NCI-H345 treated with DMSO at 0.1 percent for 48 hours (cell line): ENCODE data around the gene MGAT2.
"Not testable (repeated sequence)": the region's sequence is repeated elsewhere in the genome, so short reads cannot be mapped to it uniquely, and the experiment has no call there.

Experiments
- DNase-seq: peaks from one replicate; lab custom pipeline; 2025; ENCODE audit not compliant: unreplicated experiment; lab: John Stamatoyannopoulos, UW

The MGAT2 gene

GRCh38 chr14:49620182-49621113 lies at the start of gene MGAT2, which contains the start of gene RPL36AL:
MGAT2 (plus strand) TSS chr14:49620799; CDS start chr14:49621269, 470 bp downstream.
RPL36AL (minus strand) TSS chr14:49620626; CDS start chr14:49619104, 1,522 bp downstream.
- peak; percentile 96 for DNase-seq

DNA sequence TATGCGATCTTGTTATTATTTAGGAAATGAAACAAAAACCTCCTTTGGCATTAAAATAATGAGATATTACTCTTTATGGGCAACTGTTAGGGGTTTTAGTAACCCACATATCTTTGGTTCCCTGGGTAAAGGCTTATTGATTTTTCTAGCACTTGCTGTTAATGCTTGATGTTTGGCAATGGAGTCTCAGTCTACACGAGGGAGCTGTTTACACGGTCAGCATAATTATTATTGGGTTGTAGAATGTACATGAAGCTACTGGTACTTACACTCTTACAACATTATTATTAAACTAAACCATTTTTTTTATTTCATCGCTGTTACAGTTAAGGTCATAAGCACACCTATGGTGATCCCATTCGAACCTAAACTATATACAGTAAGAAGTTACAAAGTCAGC lies 46.6 kb upstream of the MGAT2 start:
- DNase-seq = no peak

GRCh38 chr14:49578141-49578540 lies 42.5 kb upstream of the MGAT2 start:
- DNase-seq = no peak

DNA sequence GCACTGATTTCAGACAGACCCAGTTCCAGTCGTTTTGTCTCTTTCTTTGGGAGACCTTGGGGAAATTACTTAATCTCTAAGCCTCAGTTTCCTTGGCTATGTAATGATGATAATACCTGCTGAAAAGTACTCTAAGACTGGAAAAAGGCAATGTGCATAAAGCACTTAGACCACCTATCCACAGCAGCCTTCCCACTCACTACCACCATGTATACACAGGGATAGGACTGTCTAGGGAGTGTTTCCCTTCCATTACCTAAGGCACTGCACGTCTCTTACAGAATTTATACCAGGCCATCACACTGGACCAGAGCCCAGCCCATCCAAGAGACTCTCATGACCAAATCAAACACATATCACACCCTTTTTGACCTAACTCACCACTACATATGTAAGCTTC lies 40.8 kb upstream of the MGAT2 start:
- no peak for DNase-seq

DNA sequence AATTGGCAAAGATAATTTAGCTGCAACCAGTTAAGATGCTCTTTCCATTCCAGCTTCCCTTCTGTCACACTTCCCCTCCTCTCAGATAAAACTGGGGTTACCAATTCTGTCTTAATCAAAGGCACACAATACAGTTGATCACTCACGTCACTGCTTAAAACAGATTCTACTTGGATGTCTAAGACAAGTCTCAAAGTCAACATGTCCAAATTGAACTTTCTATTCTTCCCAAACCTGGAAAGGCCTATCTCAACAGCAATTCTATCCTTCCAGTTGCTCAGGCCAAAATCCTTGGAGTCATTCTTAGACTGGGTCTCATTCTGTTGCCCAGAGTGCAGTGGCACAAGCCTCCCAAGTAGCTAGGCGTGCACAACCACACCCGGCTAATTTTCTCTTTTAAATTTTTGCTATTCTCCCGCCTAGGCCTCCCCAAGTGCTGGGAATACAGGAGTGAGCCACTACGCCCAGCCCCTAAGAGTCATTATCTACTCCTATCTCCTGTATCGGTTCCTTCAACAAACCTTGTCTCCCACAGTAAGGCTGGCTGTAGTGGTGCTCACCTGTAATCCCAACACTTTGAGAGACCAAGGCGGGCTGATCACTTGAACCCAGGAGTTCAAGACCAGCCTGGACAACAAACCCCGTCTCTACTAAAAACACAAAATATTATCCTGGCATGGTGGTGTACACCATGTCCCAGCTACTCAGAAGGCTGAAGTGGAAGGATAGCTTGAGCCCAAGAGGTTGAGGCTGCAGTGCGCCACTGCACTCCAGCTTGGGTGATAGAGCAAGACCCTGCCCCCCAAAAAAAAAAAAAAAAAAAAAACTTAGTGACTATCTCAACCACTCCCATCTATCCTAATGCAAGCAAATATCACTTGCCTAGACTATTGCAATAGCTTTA lies 39.1 kb upstream of the MGAT2 start:
- DNase-seq = no peak

- DNase-seq = no peak
These were observed 38.3 kb upstream of the MGAT2 start for GRCh38 chr14:49582113-49582977.

- DNase-seq = no peak
These were observed 37.0 kb upstream of the MGAT2 start for GRCh38 chr14:49583629-49584028.

DNA sequence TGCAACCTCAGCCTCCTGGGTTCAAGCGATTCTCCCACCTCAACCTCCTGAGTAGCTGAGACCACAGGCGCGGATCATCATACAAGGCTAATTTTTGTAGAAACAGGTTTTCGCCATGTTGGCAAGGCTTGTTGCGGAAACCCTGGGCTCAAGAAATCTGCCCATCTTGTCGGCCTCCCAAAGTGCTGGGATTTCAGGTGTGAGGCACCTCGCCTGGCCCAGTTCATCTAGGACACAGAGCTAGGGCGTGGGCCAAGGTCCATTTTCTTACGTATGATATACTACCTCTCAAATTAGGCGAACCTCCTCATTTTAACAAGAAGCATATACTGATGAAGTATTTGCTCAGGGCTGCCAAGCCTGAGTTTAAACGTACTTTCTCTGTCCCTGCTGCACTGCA lies 36.5 kb upstream of the MGAT2 start:
- DNase-seq = no peak

GRCh38 chr14:49584981-49585640 lies 35.5 kb upstream of the MGAT2 start:
- not testable (repeated sequence) for DNase-seq

DNA sequence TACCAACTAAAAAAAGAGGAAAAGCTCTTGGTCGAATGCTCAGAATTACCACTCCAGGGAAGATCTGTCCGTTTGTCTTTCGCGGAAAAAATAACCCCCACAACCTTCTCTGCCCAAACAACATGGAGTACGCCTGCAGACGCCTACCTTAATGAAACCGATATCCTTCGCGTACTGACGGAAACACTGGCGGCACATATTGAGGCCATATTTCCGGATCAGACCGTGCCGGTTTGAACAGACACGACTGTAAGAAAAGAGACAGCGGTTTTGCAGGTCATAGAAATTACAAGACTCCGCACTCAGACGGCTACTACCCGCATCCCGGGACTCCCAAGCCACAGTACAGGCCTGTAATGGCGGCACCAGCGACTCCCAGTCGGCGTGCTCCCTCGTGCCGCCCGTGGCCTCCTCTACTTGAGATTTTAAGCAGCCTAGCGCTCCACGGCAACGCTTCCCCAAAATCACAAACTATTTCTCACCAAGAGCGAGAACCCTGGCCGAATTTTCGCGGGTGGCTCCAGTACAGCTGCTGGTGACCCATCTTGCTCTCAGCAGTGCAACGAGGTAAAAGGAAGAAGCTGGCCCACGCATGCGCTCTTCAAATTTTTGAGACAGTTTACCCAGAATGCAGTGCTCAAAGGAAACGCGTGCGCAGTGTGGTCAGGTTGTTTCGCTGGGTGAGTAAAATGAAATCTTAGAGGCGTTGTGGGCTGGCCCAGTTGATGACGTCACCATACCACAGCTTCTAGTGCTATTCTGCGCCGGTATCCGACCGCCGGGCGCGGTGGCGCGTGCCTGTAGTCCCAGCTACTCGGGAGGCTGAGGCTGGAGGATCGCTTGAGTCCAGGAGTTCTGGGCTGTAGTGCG lies 34.6 kb upstream of the MGAT2 start, which contains the start of gene RPS29:
Gene RPS29 (minus strand): TSS at position 578 of the 870 bp plus-strand sequence. CDS start 34 bp downstream, at position 544.
- peak; percentile 98 for DNase-seq

DNA sequence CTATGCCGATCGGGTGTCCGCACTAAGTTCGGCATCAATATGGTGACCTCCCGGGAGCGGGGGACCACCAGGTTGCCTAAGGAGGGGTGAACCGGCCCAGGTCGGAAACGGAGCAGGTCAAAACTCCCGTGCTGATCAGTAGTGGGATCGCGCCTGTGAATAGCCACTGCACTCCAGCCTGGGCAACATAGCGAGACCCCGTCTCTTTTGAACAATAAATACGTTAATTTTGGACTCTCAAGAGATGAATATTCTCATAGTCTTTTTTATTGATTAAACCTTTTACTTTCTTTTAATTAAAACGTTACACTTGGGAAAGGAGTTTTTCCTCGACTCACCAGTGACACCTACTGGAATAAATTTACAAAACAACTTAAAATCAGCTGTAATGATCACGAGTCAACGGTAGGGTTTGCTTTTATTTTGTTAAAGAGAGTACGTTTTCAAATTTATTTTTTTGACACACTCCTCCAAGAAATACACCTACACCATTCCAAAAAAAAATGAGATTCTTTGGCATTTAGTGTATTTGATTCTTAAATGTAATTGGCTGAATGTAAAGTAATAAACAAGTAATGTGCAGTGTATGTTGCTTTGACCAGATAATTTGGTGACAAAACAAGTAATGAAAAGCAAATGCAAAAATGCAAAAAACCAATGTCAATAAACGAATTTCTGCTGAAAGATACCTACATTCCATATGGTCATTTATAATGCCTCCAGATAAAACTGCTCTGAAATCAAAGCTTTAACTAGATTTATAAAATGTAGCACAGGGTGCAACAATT lies 33.7 kb upstream of the MGAT2 start:
- peak; percentile 78 for DNase-seq

GRCh38 chr14:49589387-49589786 lies 31.2 kb upstream of the MGAT2 start:
- DNase-seq = no peak

DNA sequence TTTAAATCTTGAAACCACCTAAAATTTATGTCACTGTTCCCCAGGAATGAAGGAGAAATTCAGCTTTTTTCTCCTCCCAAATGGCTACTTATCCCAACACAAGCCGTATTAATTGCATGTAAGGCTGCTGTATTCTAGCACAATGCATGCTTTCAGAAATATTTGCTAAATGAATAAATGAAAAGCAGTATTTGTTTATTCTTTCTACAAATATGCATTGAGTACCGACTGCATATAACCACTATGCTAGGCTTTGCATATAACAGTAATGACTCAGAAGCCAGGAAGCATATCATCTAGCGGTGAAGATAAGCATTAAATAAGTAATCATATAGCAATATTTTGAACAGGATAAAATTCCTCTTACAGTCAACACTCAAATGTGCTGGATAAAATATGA lies 27.6 kb upstream of the MGAT2 start:
- DNase-seq = no peak

DNA sequence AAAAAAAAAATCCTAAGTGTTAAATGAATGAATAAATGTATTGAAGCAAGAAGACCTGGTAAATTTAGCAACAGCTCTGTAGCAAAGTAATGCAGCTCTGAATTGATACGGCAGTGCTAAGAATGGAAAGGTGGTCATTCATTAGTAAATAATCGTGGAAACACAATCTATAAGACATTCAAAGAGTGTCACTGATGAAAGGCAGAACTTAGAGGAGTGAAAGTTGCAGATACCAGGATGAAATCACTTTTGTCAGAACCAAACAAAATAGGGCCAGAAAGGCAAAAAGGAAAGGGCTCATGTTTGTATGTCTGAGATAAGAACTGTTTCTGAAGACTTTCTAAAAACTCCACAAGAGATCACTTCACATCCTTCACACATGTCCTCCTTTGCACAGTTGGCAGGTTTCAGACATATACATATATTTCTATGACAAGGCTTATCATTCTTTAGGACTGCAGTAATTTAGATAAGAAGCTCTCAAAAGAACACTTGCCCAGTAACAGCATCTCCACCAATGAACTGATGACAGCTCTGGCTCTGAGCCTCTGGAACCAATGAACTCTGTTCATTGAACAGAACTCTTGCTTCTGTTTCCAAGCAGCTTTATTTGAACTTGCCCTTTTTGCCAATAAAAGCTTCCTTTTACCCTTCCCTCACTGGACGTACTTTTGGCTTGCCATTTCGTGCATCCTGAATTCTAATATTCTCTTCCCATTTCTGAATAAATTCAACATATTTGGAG lies 26.1 kb upstream of the MGAT2 start:
- DNase-seq = no peak

DNA sequence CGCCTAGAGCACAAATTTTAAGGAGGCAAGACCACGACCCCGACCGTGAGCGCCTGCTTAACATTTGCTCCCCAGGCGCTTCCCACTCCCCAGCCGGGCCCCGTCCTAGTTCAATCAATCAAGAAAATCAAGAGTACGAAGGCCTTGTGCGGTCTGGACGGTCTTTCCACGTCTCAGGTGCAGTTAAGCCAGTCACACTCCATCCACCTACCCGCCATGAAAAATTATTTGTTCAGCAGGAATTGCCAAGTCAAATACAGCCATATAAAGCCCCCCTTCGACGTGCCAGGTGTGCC lies 22.5 kb upstream of the MGAT2 start:
- no peak for DNase-seq

DNA sequence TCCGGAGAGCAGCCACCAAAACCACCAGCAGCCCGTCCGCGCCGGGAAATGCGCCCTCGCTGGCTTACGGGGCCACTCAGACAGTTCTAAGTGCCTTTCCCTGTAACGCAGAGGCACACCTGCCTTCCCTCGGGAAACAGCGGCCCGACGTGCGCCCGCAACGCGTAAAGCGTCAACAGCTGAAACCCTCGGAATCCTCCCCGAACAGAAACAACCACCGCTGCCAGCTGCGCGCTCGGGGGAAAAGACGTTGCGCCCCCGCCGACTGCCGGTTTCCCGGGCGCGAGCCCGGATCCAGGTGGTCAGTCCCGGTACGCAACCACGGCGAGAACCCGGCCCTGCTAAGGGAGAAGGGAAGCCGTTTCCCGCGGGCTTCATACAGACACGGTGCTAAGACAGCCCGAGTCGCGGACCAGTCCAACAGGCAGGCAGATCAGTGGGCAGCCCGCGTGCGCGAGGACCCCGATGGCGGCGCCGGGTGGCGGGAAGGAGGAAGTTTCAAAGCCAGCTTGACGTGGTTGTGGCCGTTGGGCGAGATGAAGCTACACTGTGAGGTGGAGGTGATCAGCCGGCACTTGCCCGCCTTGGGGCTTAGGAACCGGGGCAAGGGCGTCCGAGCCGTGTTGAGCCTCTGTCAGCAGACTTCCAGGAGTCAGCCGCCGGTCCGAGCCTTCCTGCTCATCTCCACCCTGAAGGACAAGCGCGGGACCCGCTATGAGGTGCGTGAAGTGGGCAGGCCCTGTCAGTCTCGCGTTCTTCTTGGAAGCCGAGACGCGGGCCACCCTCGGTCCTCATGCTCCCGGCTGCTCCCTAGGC lies 21.9 kb upstream of the MGAT2 start, which contains the start of gene LRR1:
Gene LRR1 (plus strand): TSS at position 456 of the 816 bp plus-strand sequence. CDS start 81 bp downstream, at position 537.
- DNase-seq = peak; percentile 80

DNA sequence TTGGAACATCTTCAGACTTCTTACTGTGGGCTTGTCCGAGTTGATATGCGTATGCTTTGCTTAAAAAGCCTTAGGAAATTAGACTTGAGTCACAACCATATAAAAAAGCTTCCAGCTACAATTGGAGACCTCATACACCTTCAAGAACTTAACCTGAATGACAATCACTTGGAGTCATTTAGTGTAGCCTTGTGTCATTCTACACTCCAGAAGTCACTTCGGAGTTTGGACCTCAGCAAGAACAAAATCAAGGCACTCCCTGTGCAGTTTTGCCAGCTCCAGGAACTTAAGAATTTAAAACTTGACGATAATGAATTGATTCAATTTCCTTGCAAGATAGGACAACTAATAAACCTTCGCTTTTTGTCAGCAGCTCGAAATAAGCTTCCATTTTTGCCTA lies 13.0 kb upstream of the MGAT2 start:
- DNase-seq = no peak
